GM12801 (cell line): ENCODE results near the gene KLHL40.

Experiments used
- CTCF ChIP-seq: IDR thresholded peaks from one replicate; pipeline ENCODE4 v1.5.1; 2011; ENCODE audit warnings: control low read depth; ENCODE audit not compliant: insufficient read length; ENCODE audit errors: extremely low read depth

Gene KLHL40

GRCh38 chr3:42696356-42697288 lies 11.3 kb downstream of the KLHL40 start:
- TF ChIP-seq CTCF, result no peak

DNA sequence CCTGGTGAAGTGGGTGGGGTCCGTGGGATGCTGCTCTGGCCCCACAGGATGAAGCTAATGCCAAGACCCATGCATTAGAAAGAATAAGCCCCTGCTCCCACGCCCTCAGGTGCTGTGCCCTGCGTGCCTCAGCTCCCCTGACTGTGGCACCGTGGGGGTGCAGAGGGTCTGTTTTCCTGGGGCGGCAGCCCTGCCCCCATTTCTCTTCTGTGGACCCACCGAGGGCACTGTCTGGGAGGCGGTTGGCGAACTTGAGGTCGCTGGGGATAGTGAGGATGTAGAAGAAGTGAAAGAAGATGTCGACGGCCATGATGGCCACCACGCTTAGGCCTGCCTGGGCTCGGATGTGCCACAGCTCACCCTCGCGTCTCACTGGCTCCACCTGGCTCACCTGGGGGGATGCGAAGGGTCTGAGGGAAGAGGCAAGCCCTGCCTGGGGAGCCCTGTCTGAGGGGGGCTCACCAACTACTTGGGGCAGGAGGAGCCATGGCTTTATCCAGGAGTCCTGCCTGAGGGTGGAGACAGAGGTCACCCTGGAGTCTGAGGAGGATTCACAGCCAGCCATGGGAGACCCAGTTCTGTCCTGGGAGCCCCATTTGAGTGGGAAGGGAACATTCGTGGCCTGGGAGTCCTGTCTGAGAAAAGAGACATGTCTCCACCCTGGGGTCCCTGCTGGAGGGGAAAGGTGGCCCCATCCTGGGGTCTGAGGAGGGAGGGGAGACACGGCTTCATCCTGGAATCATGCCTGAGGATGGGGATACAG lies 12.1 kb downstream of the KLHL40 start:
- no peak for TF ChIP-seq CTCF

- TF ChIP-seq CTCF, result no peak
Measured at GRCh38 chr3:42698216-42698910, 13.0 kb downstream of the KLHL40 start.

DNA sequence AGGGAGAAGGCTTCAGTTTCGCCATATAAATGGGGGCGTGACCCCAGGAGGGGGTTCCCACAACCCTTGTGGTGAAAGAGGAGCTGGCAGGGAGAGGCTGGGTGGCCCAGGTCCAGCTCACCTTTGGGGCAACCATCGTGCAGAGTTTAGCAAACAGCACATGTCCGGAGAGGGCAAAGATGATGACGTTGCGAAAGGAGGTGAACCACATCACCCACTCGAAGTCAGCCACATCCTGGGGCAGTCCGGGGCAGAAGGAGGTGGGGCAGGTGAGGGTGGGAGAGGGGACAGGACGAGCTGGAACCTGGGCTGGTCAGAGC lies 13.5 kb downstream of the KLHL40 start:
- no peak for TF ChIP-seq CTCF

DNA sequence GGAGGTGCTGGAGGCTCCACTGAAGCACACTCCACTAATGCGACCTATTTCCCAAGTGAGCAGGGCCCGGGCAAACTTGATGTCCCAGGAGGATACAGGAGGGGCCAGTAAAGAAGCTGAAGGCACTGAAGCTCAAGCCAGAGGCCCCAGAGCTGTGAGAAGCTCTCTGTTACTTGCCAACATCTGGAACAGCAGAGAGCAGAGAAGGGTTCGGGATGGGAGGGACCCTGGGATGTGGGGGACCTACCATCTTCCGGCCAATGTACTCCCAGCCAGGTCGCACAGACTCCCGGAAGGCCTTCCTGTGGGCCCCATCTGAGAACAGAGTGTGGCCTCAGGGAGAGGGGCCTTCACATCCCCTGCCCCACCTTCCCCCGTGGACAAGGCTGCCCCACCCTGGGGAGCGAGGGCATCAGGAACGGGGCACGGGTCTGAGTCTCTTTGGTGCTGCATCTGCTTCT lies 14.2 kb downstream of the KLHL40 start:
- TF ChIP-seq CTCF, result no peak

DNA sequence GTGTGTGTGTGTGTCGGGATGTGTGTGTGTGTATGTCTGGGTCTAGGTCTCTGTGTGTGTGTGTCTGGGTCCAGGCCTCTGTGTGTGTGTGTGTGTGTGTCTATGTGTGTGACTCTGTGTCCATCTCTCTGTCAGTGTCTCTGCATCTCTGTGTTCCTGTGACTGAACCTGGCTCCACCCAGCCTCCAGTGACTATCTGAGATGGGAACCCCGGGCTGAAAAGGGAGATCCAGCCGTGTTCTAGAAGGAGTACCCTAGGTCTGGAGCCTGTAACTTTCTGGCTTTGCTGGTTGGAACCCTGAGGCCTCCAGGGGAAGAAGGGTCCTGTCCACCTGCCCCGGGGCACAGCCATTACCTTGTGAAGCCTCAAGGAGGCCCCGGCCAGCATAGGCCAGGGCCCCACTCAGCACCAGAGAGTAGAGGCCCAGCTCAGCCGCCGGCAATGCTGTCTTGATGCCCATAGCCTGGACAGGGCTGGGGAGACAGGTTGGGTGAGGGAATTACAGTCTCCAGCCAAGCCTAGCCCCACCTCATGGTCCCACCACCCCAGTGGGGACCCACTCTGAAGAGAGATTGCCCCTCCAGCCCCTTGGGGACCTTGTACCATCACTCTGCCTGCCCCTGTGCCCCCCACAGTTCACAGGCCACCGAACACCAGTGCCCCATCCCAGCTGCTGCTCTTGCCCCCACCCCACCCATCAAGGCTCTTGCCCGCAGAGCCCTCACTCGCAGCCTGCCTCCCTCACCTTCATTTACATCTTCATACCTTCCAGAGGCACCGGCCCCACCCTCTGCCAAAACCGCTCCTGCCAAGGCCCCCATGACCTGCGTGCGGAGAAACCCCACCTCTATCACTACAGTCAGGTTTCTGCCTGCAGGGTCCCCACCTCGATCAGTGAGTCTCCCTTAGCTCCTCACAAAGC lies 15.3 kb downstream of the KLHL40 start:
- no peak for TF ChIP-seq CTCF
